NOMO-1 treated with dmso at 0.1 percent for 144 hours (cell line): ENCODE data around the gene GNAT2.

Source experiments
- DNase-seq: peaks from one replicate; lab custom pipeline; 2025; ENCODE audit not compliant: unreplicated experiment; lab: John Stamatoyannopoulos, UW

The GNAT2 gene

GRCh38 chr1:109642626-109643025 is 23.2 kb upstream of the GNAT2 start:
- no peak for DNase-seq

GRCh38 chr1:109641861-109642260 is 22.4 kb upstream of the GNAT2 start:
- no peak for DNase-seq

DNA sequence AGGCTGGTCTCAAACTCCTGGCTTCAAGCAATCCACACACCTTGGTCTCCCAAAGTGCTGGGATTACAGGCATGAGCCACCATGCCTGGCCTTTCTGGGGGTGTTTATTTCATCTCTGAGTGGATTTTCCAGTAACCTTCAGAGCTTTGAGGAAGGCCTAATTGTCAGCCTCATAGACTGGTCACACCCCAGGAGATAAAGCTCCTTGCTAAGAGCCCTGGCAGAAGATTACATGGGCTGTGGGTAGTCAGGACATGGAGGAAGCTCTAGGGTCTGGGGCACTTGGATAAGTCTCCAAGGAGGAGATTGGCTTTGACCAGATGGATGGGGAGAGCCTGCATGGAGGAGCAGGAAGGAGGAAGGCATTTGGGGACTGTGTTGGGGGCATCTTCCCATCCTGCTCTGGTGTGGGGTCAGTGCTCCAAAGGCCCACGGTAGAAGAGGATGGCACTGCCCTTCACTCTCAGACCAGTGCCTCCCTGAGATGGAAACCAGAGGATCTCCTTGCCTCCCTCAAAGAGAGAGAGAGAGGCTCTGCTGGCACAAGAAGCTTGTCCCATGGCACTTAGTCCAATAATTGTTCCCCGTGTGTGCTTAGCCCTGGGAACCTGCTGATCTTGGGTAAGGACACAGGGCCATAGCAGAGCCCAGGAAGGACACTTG is 21.8 kb upstream of the GNAT2 start:
- no peak for DNase-seq

- DNase-seq, result peak; percentile 13
Measured at GRCh38 chr1:109640285-109640865, 21.0 kb upstream of the GNAT2 start.

GRCh38 chr1:109639841-109640184 is 20.4 kb upstream of the GNAT2 start:
- no peak for DNase-seq

GRCh38 chr1:109639063-109639840 is 19.8 kb upstream of the GNAT2 start:
- DNase-seq, result no peak

DNA sequence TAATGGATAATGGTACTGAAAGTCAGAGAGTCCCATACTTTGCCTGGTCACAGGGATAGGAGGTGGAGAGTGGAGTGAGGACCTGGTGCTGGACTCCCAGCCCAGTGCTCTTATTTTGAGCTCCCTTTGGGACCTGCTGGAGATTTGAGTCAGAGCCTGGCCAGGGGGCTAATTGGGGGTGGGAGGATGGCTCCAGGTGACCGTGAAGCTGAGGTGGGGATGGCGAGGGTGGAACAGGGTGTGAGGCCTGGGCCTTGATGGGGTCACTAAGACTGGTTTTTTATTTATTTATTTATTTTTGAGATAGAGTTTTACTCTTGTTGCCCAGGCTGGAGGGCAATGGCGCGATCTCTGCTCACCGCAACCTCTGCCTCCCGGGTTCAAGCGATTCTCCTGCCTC is 18.0 kb upstream of the GNAT2 start:
- no peak for DNase-seq

DNA sequence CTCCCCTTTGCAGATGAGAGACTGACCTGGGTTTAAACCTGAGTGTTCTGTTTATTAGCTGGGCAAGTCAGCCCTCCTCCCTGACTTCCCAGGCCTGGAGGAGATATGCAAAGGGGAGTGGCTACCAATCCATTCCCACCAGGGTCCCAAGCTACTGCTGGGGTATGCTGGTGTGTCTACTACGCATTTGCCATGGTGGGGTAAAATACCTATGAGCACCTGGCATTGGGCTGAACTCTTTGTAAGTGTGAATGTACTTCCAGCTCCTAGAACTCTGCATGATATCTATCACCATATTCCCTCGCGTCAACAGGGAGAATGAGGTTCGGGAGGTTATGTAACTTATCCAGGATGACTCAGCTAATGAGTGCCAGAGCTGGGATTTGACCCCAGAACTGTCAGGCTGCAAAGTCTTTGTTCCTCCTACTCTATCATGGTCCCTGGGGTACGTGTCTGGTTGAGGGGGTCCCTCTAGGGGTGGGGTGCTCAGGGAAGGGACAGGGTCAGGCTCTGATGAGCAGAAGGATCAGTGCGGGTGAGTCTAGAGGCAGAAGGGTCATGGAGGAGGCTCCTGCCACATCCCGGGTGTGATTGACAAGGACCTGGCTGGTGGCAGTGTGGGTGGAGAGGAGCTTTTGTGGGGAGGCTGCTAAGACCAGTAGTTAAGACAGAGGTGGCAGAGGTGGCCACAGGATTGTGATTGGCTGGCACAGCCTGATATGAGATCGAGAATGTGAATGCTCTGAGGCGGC is 17.0 kb upstream of the GNAT2 start:
- DNase-seq, result no peak

GRCh38 chr1:109635862-109636200 is 16.4 kb upstream of the GNAT2 start:
- no peak for DNase-seq

DNA sequence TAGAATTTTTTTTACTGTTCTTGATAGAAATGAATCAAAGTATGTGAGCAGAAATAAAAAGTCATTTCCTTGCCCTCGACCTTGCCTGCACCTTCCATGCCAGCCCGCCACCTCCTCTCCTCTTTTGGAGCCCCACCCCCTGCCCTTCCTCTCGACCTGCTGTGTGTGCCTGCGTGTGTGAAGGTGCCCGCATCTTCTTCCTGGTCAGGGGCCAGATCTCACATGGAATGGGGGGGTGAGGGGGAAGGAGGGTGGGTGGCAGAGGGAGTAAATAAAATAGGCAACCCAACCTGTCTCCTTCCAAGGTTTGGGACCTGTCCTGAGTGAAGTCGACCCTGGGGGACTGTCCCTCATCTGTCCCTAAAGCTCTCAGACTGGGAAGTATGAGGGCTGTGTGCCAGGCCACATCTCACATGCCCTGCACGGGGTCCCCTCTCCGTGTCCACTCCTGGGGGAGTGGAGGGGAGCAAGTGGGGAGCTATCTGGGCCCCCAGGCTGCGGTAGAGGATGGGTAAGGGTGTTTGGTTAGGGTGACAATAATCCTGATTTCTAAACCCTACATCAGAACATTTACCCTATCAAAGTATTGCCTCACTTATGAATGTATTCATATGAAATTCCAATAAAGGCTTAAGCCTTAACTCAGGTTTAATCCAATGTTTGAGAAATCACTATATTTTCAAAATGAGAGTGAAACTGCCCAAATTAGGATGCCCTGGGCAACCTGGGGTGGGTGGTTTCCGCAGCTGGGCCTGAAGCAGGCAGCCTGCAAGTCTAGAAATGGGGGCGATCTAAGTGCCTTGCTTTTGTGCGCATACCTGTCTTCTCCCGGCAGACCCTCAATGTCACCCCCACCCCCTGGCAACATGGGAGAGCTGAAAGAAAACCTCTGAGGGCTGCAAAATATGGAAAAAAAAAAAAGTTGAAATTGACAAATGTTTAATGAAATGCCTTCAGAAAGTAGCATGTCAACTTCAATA is 15.6 kb upstream of the GNAT2 start:
- DNase-seq, result no peak

DNA sequence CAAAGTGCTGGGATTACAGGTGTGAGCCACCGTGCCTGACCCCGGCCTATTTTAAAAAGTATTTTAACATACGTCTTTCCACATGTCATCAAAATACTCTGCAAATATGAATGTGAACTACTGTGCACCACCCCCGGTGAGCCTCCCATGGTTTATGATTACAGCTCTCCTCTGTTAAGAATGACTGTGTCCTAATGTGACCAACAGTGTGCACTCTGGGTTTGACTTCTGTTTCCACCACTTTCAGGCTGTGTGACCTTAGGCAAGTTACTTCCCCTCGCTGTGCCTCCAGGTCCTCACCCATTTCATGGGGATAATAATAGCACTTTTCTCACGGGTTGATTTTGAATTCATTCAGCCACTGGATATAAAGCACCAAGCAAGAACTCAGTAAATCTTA is 14.9 kb upstream of the GNAT2 start:
- no peak for DNase-seq

GRCh38 chr1:109632671-109633346 is 13.4 kb upstream of the GNAT2 start:
- no peak for DNase-seq

GRCh38 chr1:109631513-109632505 is 12.4 kb upstream of the GNAT2 start:
- no peak for DNase-seq

- no peak for DNase-seq
Measured at GRCh38 chr1:109630898-109631512, 11.6 kb upstream of the GNAT2 start.

DNA sequence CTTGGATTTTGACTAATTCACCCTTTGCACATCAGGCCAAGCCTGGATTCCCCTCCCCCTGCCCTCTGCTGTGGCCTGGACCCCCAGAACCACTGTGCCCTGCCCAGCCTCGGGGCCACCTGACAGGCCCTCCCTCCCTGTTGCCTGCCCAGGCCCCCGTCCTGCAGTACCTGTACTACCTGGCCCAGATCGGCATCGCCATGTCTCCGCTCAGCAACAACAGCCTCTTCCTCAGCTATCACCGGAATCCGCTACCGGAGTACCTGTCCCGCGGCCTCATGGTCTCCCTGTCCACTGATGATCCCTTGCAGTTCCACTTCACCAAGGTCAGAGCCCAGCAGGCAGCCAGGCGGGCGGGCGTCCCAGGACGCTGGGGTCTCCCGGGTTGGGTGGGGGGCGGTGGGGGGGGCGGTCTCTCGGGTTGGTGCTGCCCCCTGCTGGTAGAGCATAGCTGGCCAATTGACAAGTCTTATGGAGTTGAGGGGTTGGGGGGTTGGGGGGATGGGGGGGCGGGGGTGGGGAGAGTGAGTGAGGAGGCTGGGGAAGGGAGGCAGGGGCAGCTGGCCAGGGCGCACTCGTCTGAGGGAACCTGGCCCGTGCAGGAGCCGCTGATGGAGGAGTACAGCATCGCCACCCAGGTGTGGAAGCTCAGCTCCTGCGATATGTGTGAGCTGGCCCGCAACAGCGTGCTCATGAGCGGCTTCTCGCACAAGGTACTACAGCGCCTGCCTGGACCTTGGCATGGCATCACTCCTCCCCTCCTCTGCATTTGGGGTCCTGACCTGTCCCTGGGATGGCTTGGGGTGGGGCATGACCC is 10.9 kb upstream of the GNAT2 start:
- DNase-seq, result no peak

DNA sequence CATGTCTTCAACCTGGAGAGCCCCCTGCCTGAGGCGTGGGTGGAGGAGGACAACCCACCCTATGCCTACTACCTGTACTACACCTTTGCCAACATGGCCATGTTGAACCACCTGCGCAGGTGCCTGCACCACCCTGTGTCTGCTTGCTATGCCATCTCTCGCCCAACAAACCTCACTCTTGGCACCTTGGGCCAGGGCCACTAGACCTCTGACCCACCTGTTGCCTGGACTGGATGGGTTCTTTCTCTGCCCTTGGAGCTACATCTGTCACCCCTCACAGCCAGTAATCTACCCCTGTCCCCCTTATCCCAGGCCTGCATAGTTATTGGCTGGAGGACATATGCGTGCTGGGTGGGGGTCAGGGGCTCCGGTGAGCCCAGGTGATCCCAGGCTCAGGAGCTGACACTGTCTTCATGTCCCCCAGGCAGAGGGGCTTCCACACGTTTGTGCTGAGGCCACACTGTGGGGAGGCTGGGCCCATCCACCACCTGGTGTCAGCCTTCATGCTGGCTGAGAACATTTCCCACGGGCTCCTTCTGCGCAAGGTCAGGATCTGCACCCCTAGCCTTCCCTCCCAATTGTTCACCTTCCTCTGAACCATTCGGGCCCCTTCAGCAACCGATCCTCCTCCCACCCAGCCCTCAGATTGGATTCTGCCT is 10.1 kb upstream of the GNAT2 start:
- DNase-seq, result no peak
